Measurements from ENCODE around the gene TNIP1. TPM values are rescaled to one million over a fixed set of nuclear protein-coding genes. Genes with fewer than 3 reads are reported as not detected.
A peak's percentile ranks its signal among the peaks of the same experiment; 100 is the strongest.

Gene TNIP1
- total RNA-seq, 1 donor from 2014 or later, result 37.1 TPM

- Mint-ChIP-seq H3K36me3 (ENCODE audit: low read depth) (no peaks in the 10 kb centered on the region), H3K9me3 (no peaks in the 10 kb centered on the region), H3K27ac (ENCODE audit: unreplicated experiment) (peak overlapping the region; percentile 38), H3K4me3 (no peak overlapping the region), H3K27me3 (ENCODE audit: low read depth) (peaks cover 4% of the 10 kb centered on the region), H3K4me1 (peaks cover 19% of the 10 kb centered on the region)
- DNase-seq (ENCODE audit: low read depth, low spot score), result no peak
- no peak for TF ChIP-seq CTCF (conservative IDR thresholded peaks at IDR 0.05)
These were observed 17.3 kb upstream of the TNIP1 start for GRCh38 chr5:151097820-151098767.

- no peaks in the 10 kb centered on the region for H3K9me3 Mint-ChIP-seq
- DNase-seq (ENCODE audit: low read depth, low spot score), result no peak
- no peak overlapping the region for H3K27ac Mint-ChIP-seq (ENCODE audit: unreplicated experiment)
- H3K27me3 Mint-ChIP-seq (ENCODE audit: low read depth), result peaks cover 4% of the 10 kb centered on the region
- H3K4me3 Mint-ChIP-seq, result no peak overlapping the region
- peaks cover 19% of the 10 kb centered on the region for H3K4me1 Mint-ChIP-seq
- no peak for TF ChIP-seq CTCF (conservative IDR thresholded peaks at IDR 0.05)
- no peaks in the 10 kb centered on the region for H3K36me3 Mint-ChIP-seq (ENCODE audit: low read depth)
These were observed 16.2 kb upstream of the TNIP1 start for GRCh38 chr5:151097061-151097460.

- Mint-ChIP-seq H3K36me3 (ENCODE audit: low read depth) (no peaks in the 10 kb centered on the region), H3K4me1 (peaks cover 19% of the 10 kb centered on the region), H3K27me3 (ENCODE audit: low read depth) (peaks cover 9% of the 10 kb centered on the region), H3K27ac (ENCODE audit: unreplicated experiment) (peak overlapping the region; percentile 55), H3K4me3 (peak overlapping the region; percentile 12), H3K9me3 (no peaks in the 10 kb centered on the region)
- TF ChIP-seq CTCF (conservative IDR thresholded peaks at IDR 0.05), result no peak
- DNase-seq (ENCODE audit: low read depth, low spot score), result no peak
These were observed 15.2 kb upstream of the TNIP1 start for GRCh38 chr5:151096001-151096373.

GRCh38 chr5:151095341-151096000 is 14.6 kb upstream of the TNIP1 start:
- DNase-seq (ENCODE audit: low read depth, low spot score), result no peak
- H3K27me3 Mint-ChIP-seq (ENCODE audit: low read depth), result peaks cover 12% of the 10 kb centered on the region
- H3K4me1 Mint-ChIP-seq, result peaks cover 19% of the 10 kb centered on the region
- no peaks in the 10 kb centered on the region for H3K36me3 Mint-ChIP-seq (ENCODE audit: low read depth)
- peak overlapping the region; percentile 55 for H3K27ac Mint-ChIP-seq (ENCODE audit: unreplicated experiment)
- H3K4me3 Mint-ChIP-seq, result peak overlapping the region; percentile 12
- H3K9me3 Mint-ChIP-seq, result no peaks in the 10 kb centered on the region
- no peak for TF ChIP-seq CTCF (conservative IDR thresholded peaks at IDR 0.05)

- Mint-ChIP-seq H3K27ac (ENCODE audit: unreplicated experiment) (no peak overlapping the region), H3K36me3 (ENCODE audit: low read depth) (no peaks in the 10 kb centered on the region), H3K4me3 (no peak overlapping the region), H3K27me3 (ENCODE audit: low read depth) (peaks cover 14% of the 10 kb centered on the region), H3K4me1 (peaks cover 19% of the 10 kb centered on the region), H3K9me3 (no peaks in the 10 kb centered on the region)
- no peak for DNase-seq (ENCODE audit: low read depth, low spot score)
- no peak for TF ChIP-seq CTCF (conservative IDR thresholded peaks at IDR 0.05)
These were observed 14.0 kb upstream of the TNIP1 start for GRCh38 chr5:151094852-151095245.

Measured in neural crest cell (in vitro differentiated cells).